Measurements from ENCODE around the gene ARID5A. TPM values are rescaled to one million over a fixed set of nuclear protein-coding genes. Genes with fewer than 3 reads are reported as not detected.

ARID5A gene
- total and polyA plus RNA-seq, 7 experiments from 2014 or later: 52.2 to 182 (median 111) TPM

GRCh38 chr2:96575785-96576456 is 39.4 kb downstream of the ARID5A start:
- Histone ChIP-seq H3K4me1 (ENCODE audit: control insufficient read depth in 2 of 2, insufficient read depth in 2 of 2, low read length in 2 of 2) (no peaks in the 10 kb centered on the region), H3K27me3 (ENCODE audit: control insufficient read depth in 2 of 2, insufficient read depth in 2 of 2, low read length in 2 of 2) (no peaks in the 10 kb centered on the region), H3K4me3 (ENCODE audit: low read length) (no peak overlapping the region), H3K9me3 (ENCODE audit: control insufficient read depth in 2 of 3, low read length in 3 of 3) (no peaks in the 10 kb centered on the region), H3K36me3 (ENCODE audit: control insufficient read depth in 2 of 3, insufficient read depth in 3 of 3, low read length in 3 of 3) (no peaks in the 10 kb centered on the region), H3K27ac (ENCODE audit: low read depth, low read length) (no peak overlapping the region)
- CTCF ChIA-PET: no interaction called here
- no peak for ATAC-seq
- POLR2A ChIA-PET: no interaction called here
- H3K27ac Mint-ChIP-seq: no peak overlapping the region
- H3K36me3 Mint-ChIP-seq: peaks cover 0 to 13% (median 5%) of the 10 kb centered on the region in 5 donors
- H3K9me3 Mint-ChIP-seq: no peaks in the 10 kb centered on the region
- no peaks in the 10 kb centered on the region for H3K4me1 Mint-ChIP-seq
- no peak for DNase-seq
- peaks cover 0 to 10% (median 0%) of the 10 kb centered on the region in 5 donors for H3K27me3 Mint-ChIP-seq
- H3K4me3 Mint-ChIP-seq: no peak overlapping the region
- intact Hi-C loops (cut with micrococcal nuclease): no loop called here

- H3K27ac ChIP-seq (ENCODE audit: low read depth, low read length): no peak overlapping the region
- no peaks in the 10 kb centered on the region for H3K4me1 ChIP-seq (ENCODE audit: control insufficient read depth in 2 of 2, insufficient read depth in 2 of 2, low read length in 2 of 2)
- Mint-ChIP-seq H3K27me3 (peaks cover 0 to 6% (median 0%) of the 10 kb centered on the region in 5 donors), H3K4me3 (no peak overlapping the region), H3K36me3 (peaks cover 0 to 13% (median 4%) of the 10 kb centered on the region in 5 donors), H3K9me3 (no peaks in the 10 kb centered on the region), H3K27ac (no peak overlapping the region), H3K4me1 (no peaks in the 10 kb centered on the region)
- DNase-seq: no peak
- no peaks in the 10 kb centered on the region for H3K27me3 ChIP-seq (ENCODE audit: control insufficient read depth in 2 of 2, insufficient read depth in 2 of 2, low read length in 2 of 2)
- intact Hi-C loops (cut with micrococcal nuclease): no loop called here
- no peak for ATAC-seq
- H3K4me3 ChIP-seq (ENCODE audit: low read length): no peak overlapping the region
- ChIA-PET CTCF (no interaction called here), POLR2A (no interaction called here)
- no peaks in the 10 kb centered on the region for H3K36me3 ChIP-seq (ENCODE audit: control insufficient read depth in 2 of 3, insufficient read depth in 3 of 3, low read length in 3 of 3)
- no peaks in the 10 kb centered on the region for H3K9me3 ChIP-seq (ENCODE audit: control insufficient read depth in 2 of 3, low read length in 3 of 3)
Measured at GRCh38 chr2:96577501-96577900, 40.9 kb downstream of the ARID5A start.

GRCh38 chr2:96578731-96579130 is 42.2 kb downstream of the ARID5A start:
- Histone ChIP-seq H3K4me3 (ENCODE audit: low read length) (no peak overlapping the region), H3K36me3 (ENCODE audit: control insufficient read depth in 2 of 3, insufficient read depth in 3 of 3, low read length in 3 of 3) (no peaks in the 10 kb centered on the region), H3K27me3 (ENCODE audit: control insufficient read depth in 2 of 2, insufficient read depth in 2 of 2, low read length in 2 of 2) (no peaks in the 10 kb centered on the region), H3K4me1 (ENCODE audit: control insufficient read depth in 2 of 2, insufficient read depth in 2 of 2, low read length in 2 of 2) (no peaks in the 10 kb centered on the region), H3K9me3 (ENCODE audit: control insufficient read depth in 2 of 3, low read length in 3 of 3) (no peaks in the 10 kb centered on the region), H3K27ac (ENCODE audit: low read depth, low read length) (no peak overlapping the region)
- peaks cover 0 to 2% (median 0%) of the 10 kb centered on the region in 7 donors for H3K4me1 Mint-ChIP-seq
- POLR2A ChIA-PET: no interaction called here
- intact Hi-C loops (cut with micrococcal nuclease): no loop called here
- no peak overlapping the region for H3K4me3 Mint-ChIP-seq
- no peak overlapping the region for H3K27ac Mint-ChIP-seq
- peaks cover 0 to 7% (median 3%) of the 10 kb centered on the region in 5 donors for H3K36me3 Mint-ChIP-seq
- no peaks in the 10 kb centered on the region for H3K9me3 Mint-ChIP-seq
- CTCF ChIA-PET: no interaction called here
- no peak for ATAC-seq
- peaks cover 0 to 6% (median 0%) of the 10 kb centered on the region in 5 donors for H3K27me3 Mint-ChIP-seq
- no peak for DNase-seq

- ChIA-PET POLR2A (no interaction called here), CTCF (no interaction called here)
- Mint-ChIP-seq H3K9me3 (no peaks in the 10 kb centered on the region), H3K27ac (no peak overlapping the region), H3K36me3 (peaks cover 0 to 13% (median 4%) of the 10 kb centered on the region in 5 donors), H3K4me1 (peaks cover 0 to 2% (median 0%) of the 10 kb centered on the region in 7 donors), H3K4me3 (no peak overlapping the region), H3K27me3 (peaks cover 0 to 6% (median 0%) of the 10 kb centered on the region in 5 donors)
- no peaks in the 10 kb centered on the region for H3K9me3 ChIP-seq (ENCODE audit: control insufficient read depth in 2 of 3, low read length in 3 of 3)
- H3K36me3 ChIP-seq (ENCODE audit: control insufficient read depth in 2 of 3, insufficient read depth in 3 of 3, low read length in 3 of 3): no peaks in the 10 kb centered on the region
- no peak overlapping the region for H3K27ac ChIP-seq (ENCODE audit: low read depth, low read length)
- no peak for ATAC-seq
- H3K4me3 ChIP-seq (ENCODE audit: low read length): no peak overlapping the region
- intact Hi-C loops (cut with micrococcal nuclease): no loop called here
- DNase-seq: no peak
- H3K4me1 ChIP-seq (ENCODE audit: control insufficient read depth in 2 of 2, insufficient read depth in 2 of 2, low read length in 2 of 2): no peaks in the 10 kb centered on the region
- no peaks in the 10 kb centered on the region for H3K27me3 ChIP-seq (ENCODE audit: control insufficient read depth in 2 of 2, insufficient read depth in 2 of 2, low read length in 2 of 2)
Measured at GRCh38 chr2:96579422-96579821, 42.9 kb downstream of the ARID5A start.

- Histone ChIP-seq H3K4me1 (ENCODE audit: control insufficient read depth in 2 of 2, insufficient read depth in 2 of 2, low read length in 2 of 2) (no peaks in the 10 kb centered on the region), H3K36me3 (ENCODE audit: control insufficient read depth in 2 of 3, insufficient read depth in 3 of 3, low read length in 3 of 3) (no peaks in the 10 kb centered on the region), H3K27ac (ENCODE audit: low read depth, low read length) (no peak overlapping the region), H3K4me3 (ENCODE audit: low read length) (no peak overlapping the region), H3K9me3 (ENCODE audit: control insufficient read depth in 2 of 3, low read length in 3 of 3) (no peaks in the 10 kb centered on the region), H3K27me3 (ENCODE audit: control insufficient read depth in 2 of 2, insufficient read depth in 2 of 2, low read length in 2 of 2) (no peaks in the 10 kb centered on the region)
- no peak overlapping the region for H3K27ac Mint-ChIP-seq
- H3K4me3 Mint-ChIP-seq: no peak overlapping the region
- no peak for ATAC-seq
- H3K9me3 Mint-ChIP-seq: no peaks in the 10 kb centered on the region
- H3K4me1 Mint-ChIP-seq: peaks cover 0 to 2% (median 0%) of the 10 kb centered on the region in 7 donors
- ChIA-PET CTCF (no interaction called here), POLR2A (no interaction called here)
- DNase-seq: no peak
- H3K27me3 Mint-ChIP-seq: peaks cover 0 to 4% (median 0%) of the 10 kb centered on the region in 5 donors
- intact Hi-C loops (cut with micrococcal nuclease): loop anchor here in 1 of 2 donors (2.0 kb wide), 1 partner anchor 14 kb away; no protein-coding TSS in a partner anchor
- H3K36me3 Mint-ChIP-seq: peaks cover 0 to 20% (median 11%) of the 10 kb centered on the region in 5 donors
Measured at GRCh38 chr2:96580771-96581170, 44.2 kb downstream of the ARID5A start.

GRCh38 chr2:96584017-96584416 is 47.5 kb downstream of the ARID5A start:
- CTCF ChIA-PET: no interaction called here
- intact Hi-C loops (cut with micrococcal nuclease): no loop called here
- H3K9me3 ChIP-seq (ENCODE audit: control insufficient read depth in 2 of 3, low read length in 3 of 3): no peaks in the 10 kb centered on the region
- POLR2A ChIA-PET: no interaction called here
- H3K9me3 Mint-ChIP-seq: no peaks in the 10 kb centered on the region
- no peak overlapping the region for H3K4me3 ChIP-seq (ENCODE audit: low read length)
- no peaks in the 10 kb centered on the region for H3K27me3 ChIP-seq (ENCODE audit: control insufficient read depth in 2 of 2, insufficient read depth in 2 of 2, low read length in 2 of 2)
- peaks cover 0 to 39% (median 21%) of the 10 kb centered on the region in 5 donors for H3K36me3 Mint-ChIP-seq
- DNase-seq (no peak), ATAC-seq (no peak)
- no peaks in the 10 kb centered on the region for H3K36me3 ChIP-seq (ENCODE audit: control insufficient read depth in 2 of 3, insufficient read depth in 3 of 3, low read length in 3 of 3)
- no peak overlapping the region for H3K27ac ChIP-seq (ENCODE audit: low read depth, low read length)
- H3K4me1 ChIP-seq (ENCODE audit: control insufficient read depth in 2 of 2, insufficient read depth in 2 of 2, low read length in 2 of 2): no peaks in the 10 kb centered on the region
- H3K27me3 Mint-ChIP-seq: no peaks in the 10 kb centered on the region
- H3K4me1 Mint-ChIP-seq: peaks cover 0 to 15% (median 5%) of the 10 kb centered on the region in 7 donors
- H3K27ac Mint-ChIP-seq: no peak overlapping the region
- H3K4me3 Mint-ChIP-seq: no peak overlapping the region

- Histone ChIP-seq H3K27ac (ENCODE audit: low read depth, low read length) (no peak overlapping the region), H3K4me3 (ENCODE audit: low read length) (no peak overlapping the region), H3K9me3 (ENCODE audit: control insufficient read depth in 2 of 3, low read length in 3 of 3) (no peaks in the 10 kb centered on the region), H3K4me1 (ENCODE audit: control insufficient read depth in 2 of 2, insufficient read depth in 2 of 2, low read length in 2 of 2) (peaks cover 0 to 1% of the 10 kb centered on the region in 2 donors), H3K36me3 (ENCODE audit: control insufficient read depth in 2 of 3, insufficient read depth in 3 of 3, low read length in 3 of 3) (peaks cover 0 to 6% (median 0%) of the 10 kb centered on the region in 3 experiments), H3K27me3 (ENCODE audit: control insufficient read depth in 2 of 2, insufficient read depth in 2 of 2, low read length in 2 of 2) (no peaks in the 10 kb centered on the region)
- Mint-ChIP-seq H3K4me1 (peaks cover 4 to 32% (median 18%) of the 10 kb centered on the region in 7 donors), H3K27me3 (no peaks in the 10 kb centered on the region), H3K27ac (peak overlapping the region in 3 of 9 donors; percentile 11 to 39 (median 26)), H3K36me3 (peaks cover 0 to 50% (median 35%) of the 10 kb centered on the region in 5 donors), H3K4me3 (no peak overlapping the region), H3K9me3 (no peaks in the 10 kb centered on the region)
- DNase-seq: no peak
- no peak for ATAC-seq
- ChIA-PET CTCF (no interaction called here), POLR2A (no interaction called here)
- intact Hi-C loops (cut with micrococcal nuclease): no loop called here
Measured at GRCh38 chr2:96587843-96588242, 51.3 kb downstream of the ARID5A start.

Measured in naive thymus-derived CD4-positive, alpha-beta T cell (primary cell).